Middle frontal gyrus (tissue), 1 donor: ENCODE measurements around the gene MACROD2.

ENCODE experiments used
- DNase-seq: peaks from one replicate; pipeline ENCODE4 v3.0.0-alpha.2; 2015; ENCODE audit warnings: low spot score; ENCODE audit errors: extremely low spot score

Gene MACROD2

GRCh38 chr20:14740380-14740779 is 745.1 kb downstream of the MACROD2 start:
- no peak for DNase-seq

- no peak for DNase-seq
These were observed 746.3 kb downstream of the MACROD2 start for GRCh38 chr20:14741616-14742015.

- DNase-seq: no peak
These were observed 749.4 kb downstream of the MACROD2 start for GRCh38 chr20:14744723-14745122.

GRCh38 chr20:14745830-14746229 is 750.5 kb downstream of the MACROD2 start:
- DNase-seq: no peak

GRCh38 chr20:14751191-14751590 is 755.9 kb downstream of the MACROD2 start:
- no peak for DNase-seq

GRCh38 chr20:14757728-14758127 is 762.4 kb downstream of the MACROD2 start:
- no peak for DNase-seq

GRCh38 chr20:14758356-14758755 is 763.0 kb downstream of the MACROD2 start:
- no peak for DNase-seq

GRCh38 chr20:14759979-14760378 is 764.7 kb downstream of the MACROD2 start:
- no peak for DNase-seq

- DNase-seq: no peak
These were observed 766.6 kb downstream of the MACROD2 start for GRCh38 chr20:14761903-14762302.

- no peak for DNase-seq
These were observed 769.4 kb downstream of the MACROD2 start for GRCh38 chr20:14764511-14765369.

GRCh38 chr20:14765370-14765701 is 770.0 kb downstream of the MACROD2 start:
- no peak for DNase-seq

- no peak for DNase-seq
These were observed 778.2 kb downstream of the MACROD2 start for GRCh38 chr20:14773486-14773885.

GRCh38 chr20:14775778-14776177 is 780.5 kb downstream of the MACROD2 start:
- DNase-seq: peak; percentile 22

GRCh38 chr20:14777591-14777990 is 782.3 kb downstream of the MACROD2 start:
- no peak for DNase-seq

- no peak for DNase-seq
These were observed 782.8 kb downstream of the MACROD2 start for GRCh38 chr20:14778096-14778495.

- DNase-seq: no peak
These were observed 783.6 kb downstream of the MACROD2 start for GRCh38 chr20:14778875-14779274.

- no peak for DNase-seq
These were observed 785.2 kb downstream of the MACROD2 start for GRCh38 chr20:14780508-14780907.

GRCh38 chr20:14782731-14783130 is 787.4 kb downstream of the MACROD2 start:
- DNase-seq: no peak

GRCh38 chr20:14783766-14784165 is 788.5 kb downstream of the MACROD2 start:
- no peak for DNase-seq

- DNase-seq: no peak
These were observed 789.9 kb downstream of the MACROD2 start for GRCh38 chr20:14785065-14785743.

GRCh38 chr20:14790190-14790589 is 794.9 kb downstream of the MACROD2 start:
- no peak for DNase-seq

- peak; percentile 14 for DNase-seq
These were observed 795.7 kb downstream of the MACROD2 start for GRCh38 chr20:14790771-14791620.
